HUDEP-2 (cell line): ENCODE measurements around the gene ARHGAP6.

ENCODE experiments used
- DNase-seq, 76 experiments: peaks; one replicate each; lab custom pipeline; 2025; ENCODE audit not compliant: unreplicated experiment in 76 of 76; lab: John Stamatoyannopoulos, UW

Gene ARHGAP6

GRCh38 chrX:11665168-11666111, at the start of gene ARHGAP6:
ARHGAP6 (minus strand) TSS chrX:11665920; CDS start chrX:11664828, 1,092 bp downstream.
- no peak for DNase-seq

GRCh38 chrX:11704725-11705495, 39.2 kb upstream of the ARHGAP6 start:
- DNase-seq: no peak

- no peak for DNase-seq
Measured at GRCh38 chrX:11703855-11704254, 38.1 kb upstream of the ARHGAP6 start.

GRCh38 chrX:11702965-11703631, 37.4 kb upstream of the ARHGAP6 start:
- no peak for DNase-seq

GRCh38 chrX:11702420-11702819, 36.7 kb upstream of the ARHGAP6 start:
- DNase-seq: no peak

GRCh38 chrX:11698702-11699101, 33.0 kb upstream of the ARHGAP6 start:
- DNase-seq: no peak

- DNase-seq: no peak
Measured at GRCh38 chrX:11688201-11688600, 22.5 kb upstream of the ARHGAP6 start.

- no peak for DNase-seq
Measured at GRCh38 chrX:11687157-11687556, 21.4 kb upstream of the ARHGAP6 start.

GRCh38 chrX:11683057-11683456, 17.3 kb upstream of the ARHGAP6 start:
- no peak for DNase-seq

- no peak for DNase-seq
Measured at GRCh38 chrX:11678158-11678557, 12.4 kb upstream of the ARHGAP6 start.

- DNase-seq: no peak
Measured at GRCh38 chrX:11672213-11672612, 6.5 kb upstream of the ARHGAP6 start.

- DNase-seq: no peak
Measured at GRCh38 chrX:11670316-11670715, 4.6 kb upstream of the ARHGAP6 start.

- DNase-seq: no peak
Measured at GRCh38 chrX:11666952-11667685, 1.4 kb upstream of the ARHGAP6 start.

GRCh38 chrX:11666164-11666563, 444 bp upstream of the ARHGAP6 start:
- no peak for DNase-seq

GRCh38 chrX:11664211-11665167, 1.2 kb downstream of the ARHGAP6 start:
- DNase-seq: no peak

GRCh38 chrX:11663875-11664210, 1.9 kb downstream of the ARHGAP6 start:
- peak in 1 of 76 experiments; percentile 1 for DNase-seq

- DNase-seq: no peak
Measured at GRCh38 chrX:11655282-11656015, 10.3 kb downstream of the ARHGAP6 start.

- DNase-seq: no peak
Measured at GRCh38 chrX:11648705-11649519, 16.8 kb downstream of the ARHGAP6 start.
